ENCODE data around the gene FXYD6.
"Not testable (repeated sequence)": the region's sequence is repeated elsewhere in the genome, so short reads cannot be mapped to it uniquely, and the experiment has no call there.

FXYD6 gene

GRCh38 chr11:117868815-117869561 is 7.5 kb downstream of the FXYD6 start:
- no peak for DNase-seq

- DNase-seq = no peak
Observed at GRCh38 chr11:117868088-117868487, 8.4 kb downstream of the FXYD6 start.

- DNase-seq = peak; percentile 32
Observed at GRCh38 chr11:117866526-117866925, 9.9 kb downstream of the FXYD6 start.

GRCh38 chr11:117865546-117865945 is 10.9 kb downstream of the FXYD6 start:
- DNase-seq = not testable (repeated sequence)

GRCh38 chr11:117863383-117863782 is 13.1 kb downstream of the FXYD6 start:
- no peak for DNase-seq

GRCh38 chr11:117862753-117863152 is 13.7 kb downstream of the FXYD6 start:
- no peak for DNase-seq

- peak; percentile 42 for DNase-seq
Observed at GRCh38 chr11:117862019-117862725, 14.3 kb downstream of the FXYD6 start.

- peak; percentile 93 for DNase-seq
Observed at GRCh38 chr11:117861151-117862018, 15.1 kb downstream of the FXYD6 start.

- DNase-seq = peak; percentile 47
Observed at GRCh38 chr11:117860139-117860538, 16.3 kb downstream of the FXYD6 start.

- no peak for DNase-seq
Observed at GRCh38 chr11:117859488-117860112, 16.9 kb downstream of the FXYD6 start.

- peak; percentile 33 for DNase-seq
Observed at GRCh38 chr11:117859061-117859460, 17.4 kb downstream of the FXYD6 start.

GRCh38 chr11:117857734-117858414 is 18.6 kb downstream of the FXYD6 start:
- peak; percentile 34 for DNase-seq

- no peak for DNase-seq
Observed at GRCh38 chr11:117855912-117856651, 20.4 kb downstream of the FXYD6 start.

- peak; percentile 49 for DNase-seq
Observed at GRCh38 chr11:117855186-117855845, 21.1 kb downstream of the FXYD6 start.

- no peak for DNase-seq
Observed at GRCh38 chr11:117852309-117852708, 24.1 kb downstream of the FXYD6 start.

- DNase-seq = no peak
Observed at GRCh38 chr11:117851852-117852251, 24.6 kb downstream of the FXYD6 start.

- DNase-seq = no peak
Observed at GRCh38 chr11:117851106-117851505, 25.4 kb downstream of the FXYD6 start.

GRCh38 chr11:117849781-117850414 is 26.6 kb downstream of the FXYD6 start:
- no peak for DNase-seq

GRCh38 chr11:117843666-117844484 is 32.6 kb downstream of the FXYD6 start:
- peak; percentile 84 for DNase-seq

Data from islet precursor cell (in vitro differentiated cells).